HEK293 (cell line): ENCODE data around the gene MORF4L1.

Source experiments
- CTCF ChIA-PET: fragments of 350-600 bp; formaldehyde crosslinking; extraction: SDS; loops from one replicate; lab custom pipeline; 2021; ENCODE audit warnings: antibody characterized with exemption; lab: Yijun Ruan, JAX
- POLR2A ChIA-PET: fragments of 300-600 bp; formaldehyde crosslinking; extraction: SDS; loops from one replicate; lab custom pipeline; 2020; ENCODE audit warnings: antibody characterized with exemption, inconsistent platforms; lab: Yijun Ruan, JAX
- H3K27ac ChIP-seq: fragments of 200-500 bp; sonication (Bioruptor generic); 2 replicates; pipeline ENCODE4 v1.5.1; 2014; ENCODE audit warnings: low read depth, low read length, control low read depth, inconsistent platforms; ENCODE audit errors: extremely low read depth
- H3K36me3 ChIP-seq, 2 experiments: fragments of 200-500 bp in 1 of 2; sonication (Bioruptor generic) in 1 of 2; 1 replicate in 1 of 2; 2 replicates in 1 of 2; pipeline ENCODE4 v1.5.1; 2014 to 2017; ENCODE audit warnings: inconsistent platforms in 2 of 2, low read length in 2 of 2; ENCODE audit not compliant: control insufficient read depth in 2 of 2, insufficient read depth in 1 of 2
- H3K4me1 ChIP-seq: fragments of 200-500 bp; sonication (Bioruptor generic); 2 replicates; pipeline ENCODE4 v1.5.1; 2014; ENCODE audit warnings: mild to moderate bottlenecking, low read length, inconsistent platforms; ENCODE audit not compliant: control insufficient read depth, insufficient read depth
- H3K4me3 ChIP-seq: 2 replicates; pipeline ENCODE4 v1.5.1; 2011; ENCODE audit warnings: low read depth, mild to moderate bottlenecking, control low read depth, low read length, moderate library complexity
- H3K9me3 ChIP-seq: fragments of 200-500 bp; sonication (Bioruptor generic); 2 replicates; pipeline ENCODE4 v1.5.1; 2014; ENCODE audit warnings: low read depth, low read length, inconsistent platforms; ENCODE audit not compliant: control insufficient read depth, insufficient read depth
- GLIS1 ChIP-seq: fragments of 450-650 bp; formaldehyde crosslinking; IDR thresholded peaks from 2 replicates; pipeline ENCODE4 v1.5.1; 2016; ENCODE audit warnings: missing biosample characterization, missing genetic modification characterization
- HIC1 ChIP-seq: fragments of 450-650 bp; formaldehyde crosslinking; IDR thresholded peaks from 2 replicates; pipeline ENCODE4 v1.5.1; 2016; ENCODE audit warnings: missing biosample characterization, missing genetic modification characterization
- PRDM10 ChIP-seq: fragments of 450-650 bp; formaldehyde crosslinking; IDR thresholded peaks from 2 replicates; pipeline ENCODE4 v1.5.1; 2016; ENCODE audit warnings: missing biosample characterization, missing genetic modification characterization
- RBAK ChIP-seq: fragments of 450-650 bp; formaldehyde crosslinking; IDR thresholded peaks from 2 replicates; pipeline ENCODE4 v1.5.1; 2016; ENCODE audit warnings: missing biosample characterization, missing genetic modification characterization
- SP2 ChIP-seq: fragments of 450-650 bp; formaldehyde crosslinking; IDR thresholded peaks from 2 replicates; pipeline ENCODE4 v1.5.1; 2016; ENCODE audit warnings: missing biosample characterization, missing genetic modification characterization
- ZBTB17 ChIP-seq: fragments of 450-650 bp; formaldehyde crosslinking; IDR thresholded peaks from 2 replicates; pipeline ENCODE4 v1.5.1; 2016; ENCODE audit warnings: missing biosample characterization, missing genetic modification characterization
- ZBTB26 ChIP-seq: fragments of 450-650 bp; formaldehyde crosslinking; optimal IDR thresholded peaks from 2 replicates; pipeline ENCODE3; 2016; ENCODE audit warnings: missing biosample characterization, mild to moderate bottlenecking, missing genetic modification characterization
- ZIC2 ChIP-seq: fragments of 450-650 bp; formaldehyde crosslinking; IDR thresholded peaks from 2 replicates; pipeline ENCODE4 v1.5.1; 2016; ENCODE audit warnings: missing biosample characterization, missing genetic modification characterization
- ZNF121 ChIP-seq: fragments of 450-650 bp; formaldehyde crosslinking; IDR thresholded peaks from 2 replicates; pipeline ENCODE4 v1.5.1; 2016; ENCODE audit warnings: missing biosample characterization, missing genetic modification characterization
- ZNF155 ChIP-seq: fragments of 450-650 bp; formaldehyde crosslinking; IDR thresholded peaks from 2 replicates; pipeline ENCODE4 v1.5.1; 2016; ENCODE audit warnings: missing biosample characterization, missing genetic modification characterization
- ZNF23 ChIP-seq: fragments of 450-650 bp; formaldehyde crosslinking; IDR thresholded peaks from 2 replicates; pipeline ENCODE4 v1.5.1; 2016; ENCODE audit warnings: missing biosample characterization, missing genetic modification characterization, borderline replicate concordance
- ZNF26 ChIP-seq: fragments of 450-650 bp; formaldehyde crosslinking; IDR thresholded peaks from 2 replicates; pipeline ENCODE4 v1.5.1; 2016; ENCODE audit warnings: missing biosample characterization, missing genetic modification characterization
- ZNF341 ChIP-seq: fragments of 450-650 bp; formaldehyde crosslinking; IDR thresholded peaks from 2 replicates; pipeline ENCODE4; 2016; ENCODE audit warnings: low read depth, missing biosample characterization, missing genetic modification characterization
- ZNF449 ChIP-seq: fragments of 450-650 bp; formaldehyde crosslinking; IDR thresholded peaks from 2 replicates; pipeline ENCODE4 v1.5.1; 2017; ENCODE audit warnings: missing biosample characterization, mild to moderate bottlenecking, missing genetic modification characterization, moderate library complexity
- ZNF501 ChIP-seq: fragments of 450-650 bp; formaldehyde crosslinking; IDR thresholded peaks from 2 replicates; pipeline ENCODE4 v1.5.1; 2016; ENCODE audit warnings: missing biosample characterization, missing genetic modification characterization
- ZNF776 ChIP-seq: fragments of 450-650 bp; formaldehyde crosslinking; IDR thresholded peaks from 2 replicates; pipeline ENCODE4 v1.5.0; 2017; ENCODE audit warnings: missing biosample characterization, missing genetic modification characterization, borderline replicate concordance

Gene MORF4L1

GRCh38 chr15:78943692-78944091, 71.0 kb downstream of the MORF4L1 start:
- H3K27ac ChIP-seq: no peak overlapping the region
- POLR2A ChIA-PET: no interaction called here
- no peaks in the 10 kb centered on the region for H3K9me3 ChIP-seq
- H3K4me3 ChIP-seq: no peak overlapping the region
- CTCF ChIA-PET: interaction anchor here (1.2 to 3.2 kb wide), 3 partner anchors 13 to 38 kb away, joined by 3 to 17 read pairs (median 5); no protein-coding TSS in a partner anchor
- no peak for TF ChIP-seq ZNF449
- TF ChIP-seq ZNF23 (tag by site-specific recombination): no peak
- no peak for TF ChIP-seq ZNF776 (tag by site-specific recombination)
- TF ChIP-seq ZNF155: no peak
- H3K36me3 ChIP-seq: no peaks in the 10 kb centered on the region; a peak in 1 of 3 replicates
- H3K4me1 ChIP-seq: 0 out of 2 replicates have a peak, but pooled peaks cover 2% of the 10 kb centered on the region

GRCh38 chr15:78944202-78944625, 71.5 kb downstream of the MORF4L1 start:
- Histone ChIP-seq H3K9me3 (no peaks in the 10 kb centered on the region), H3K4me1 (0 out of 2 replicates have a peak, but pooled peaks cover 2% of the 10 kb centered on the region), H3K36me3 (no peaks in the 10 kb centered on the region; a peak in 1 of 3 replicates), H3K27ac (no peak overlapping the region), H3K4me3 (no peak overlapping the region)
- ChIA-PET POLR2A (interaction anchor here (1.1 kb wide), 1 partner anchor 70 kb away, joined by 4 read pairs; no protein-coding TSS in a partner anchor), CTCF (interaction anchor here (0.6 to 3.2 kb wide), 5 partner anchors 28 to 240 kb away, joined by 3 to 17 read pairs (median 4); no protein-coding TSS in a partner anchor)
- no peak for TF ChIP-seq ZNF26 (tag by site-specific recombination)
- peak; percentile 74 for TF ChIP-seq ZNF341 (tag by site-specific recombination)

GRCh38 chr15:78944669-78945407, 72.1 kb downstream of the MORF4L1 start, which contains the start of gene CTSH:
TSS of gene CTSH (minus strand) at chr15:78945046. CDS start at chr15:78944981, 65 bp downstream.
- H3K4me3 ChIP-seq: peak within 1 kb of the TSS; percentile 41
- POLR2A ChIA-PET: interaction anchor here (1.1 kb wide), 1 partner anchor 71 kb away, joined by 4 read pairs; no protein-coding TSS in a partner anchor
- CTCF ChIA-PET: interaction anchor here (0.6 to 3.2 kb wide), 6 partner anchors 27 to 240 kb away, joined by 3 to 17 read pairs (median 4); no protein-coding TSS in a partner anchor
- 0 out of 2 replicates have a peak, but pooled peaks cover 2% of the 10 kb centered on the region for H3K4me1 ChIP-seq
- H3K27ac ChIP-seq: peak within 1 kb of the TSS; percentile 66
- H3K36me3 ChIP-seq: no peaks in the 10 kb centered on the region; a peak in 1 of 3 replicates
- H3K9me3 ChIP-seq: no peaks in the 10 kb centered on the region
- TF ChIP-seq HIC1 (tag by site-specific recombination): 0 out of 2 replicates have a peak, but pooled peaks have one; percentile 36
- peak; percentile 68 for TF ChIP-seq ZBTB17 (tag by site-specific recombination)
- peak; percentile 36 for TF ChIP-seq GLIS1 (tag by site-specific recombination)
- no peak for TF ChIP-seq RBAK (tag by site-specific recombination)
- peak; percentile 27; the same call in 1 of the 2 replicates for TF ChIP-seq ZIC2
- peak; percentile 73 for TF ChIP-seq ZBTB26
- peak; percentile 39 for TF ChIP-seq SP2 (tag by site-specific recombination)
- 0 out of 2 replicates have a peak, but pooled peaks have one; percentile 29 for TF ChIP-seq ZNF501 (tag by site-specific recombination)
- TF ChIP-seq PRDM10: peak; percentile 46
- peak; percentile 64; the same call in 1 of the 2 replicates for TF ChIP-seq ZNF121 (tag by site-specific recombination)
